H9 (cell line): ENCODE measurements around the gene CEP55. TPM values are rescaled to one million over a fixed set of nuclear protein-coding genes. Genes with fewer than 3 reads are reported as not detected.

ENCODE experiments used
- DNase-seq: peaks from one replicate; pipeline ENCODE4 v3.0.0-alpha.2; 2017
- H2AFZ ChIP-seq: one replicate; pipeline ENCODE4 v1.6.1; 2013; ENCODE audit warnings: mild to moderate bottlenecking, low read length, control low read depth, moderate library complexity
- H2AK5ac ChIP-seq: 2 replicates; pipeline ENCODE4 v1.6.1; 2013; ENCODE audit warnings: low read length, control low read depth, mixed read lengths; ENCODE audit not compliant: insufficient read length
- H2BK120ac ChIP-seq: one replicate; pipeline ENCODE4 v1.6.1; 2013; ENCODE audit warnings: low read depth, mild to moderate bottlenecking, low read length, control low read depth, inconsistent platforms; ENCODE audit not compliant: poor library complexity, severe bottlenecking
- H2BK12ac ChIP-seq: 2 replicates; pipeline ENCODE4 v1.6.1; 2013; ENCODE audit warnings: low read length, control low read depth, mixed read lengths, low read depth; ENCODE audit not compliant: insufficient read length
- H2BK15ac ChIP-seq: 2 replicates; pipeline ENCODE4 v1.6.1; 2013; ENCODE audit warnings: low read depth, low read length, control low read depth
- H2BK20ac ChIP-seq: one replicate; pipeline ENCODE4 v1.6.1; 2013; ENCODE audit warnings: low read depth, mild to moderate bottlenecking, low read length, control low read depth, inconsistent platforms; ENCODE audit not compliant: poor library complexity, severe bottlenecking
- H2BK5ac ChIP-seq: 2 replicates; pipeline ENCODE4 v1.6.1; 2013; ENCODE audit warnings: low read length, control low read depth, mixed read lengths; ENCODE audit not compliant: insufficient read length
- H3K14ac ChIP-seq: 2 replicates; pipeline ENCODE4 v1.6.1; 2013; ENCODE audit warnings: low read length, control low read depth; ENCODE audit not compliant: insufficient read depth
- H3K18ac ChIP-seq: 2 replicates; pipeline ENCODE4 v1.6.1; 2013; ENCODE audit warnings: low read depth, mild to moderate bottlenecking, mixed read lengths, low read length, control low read depth; ENCODE audit not compliant: insufficient read length
- H3K23ac ChIP-seq: 2 replicates; pipeline ENCODE4 v1.6.1; 2013; ENCODE audit warnings: low read length, control low read depth, mixed read lengths, low read depth; ENCODE audit not compliant: insufficient read length
- H3K23me2 ChIP-seq: 2 replicates; pipeline ENCODE4 v1.6.1; 2013; ENCODE audit warnings: low read depth, mild to moderate bottlenecking, mixed read lengths, low read length, control low read depth; ENCODE audit not compliant: insufficient read length, poor library complexity, severe bottlenecking
- H3K27ac ChIP-seq: 2 replicates; pipeline ENCODE4 v1.5.1; 2013; ENCODE audit warnings: low read length, control low read depth, mixed read lengths, low read depth; ENCODE audit not compliant: insufficient read length
- H3K27me3 ChIP-seq: 2 replicates; pipeline ENCODE4 v1.6.1; 2013; ENCODE audit warnings: low read length, control low read depth, inconsistent platforms; ENCODE audit not compliant: insufficient read depth
- H3K4ac ChIP-seq: 2 replicates; pipeline ENCODE4 v1.6.1; 2013; ENCODE audit warnings: low read depth, mild to moderate bottlenecking, control low read depth, inconsistent platforms, low read length, moderate library complexity
- H3K4me1 ChIP-seq: 2 replicates; pipeline ENCODE4 v1.6.1; 2013; ENCODE audit warnings: low read length, control low read depth, inconsistent platforms; ENCODE audit not compliant: insufficient read depth
- H3K4me2 ChIP-seq: 2 replicates; pipeline ENCODE4 v1.6.1; 2013; ENCODE audit warnings: low read length, control low read depth, mixed read lengths; ENCODE audit not compliant: insufficient read length, insufficient read depth
- H3K56ac ChIP-seq: 2 replicates; pipeline ENCODE4 v1.6.1; 2013; ENCODE audit warnings: low read depth, mild to moderate bottlenecking, mixed read lengths, low read length, control low read depth; ENCODE audit not compliant: insufficient read length
- H3K79me1 ChIP-seq: 2 replicates; pipeline ENCODE4 v1.6.1; 2013; ENCODE audit warnings: low read depth, mild to moderate bottlenecking, moderate library complexity, low read length, control low read depth, inconsistent platforms; ENCODE audit not compliant: insufficient read depth, poor library complexity, severe bottlenecking
- H3K79me2 ChIP-seq: 2 replicates; pipeline ENCODE4 v1.6.1; 2013; ENCODE audit warnings: low read length, control low read depth, inconsistent platforms; ENCODE audit not compliant: insufficient read depth
- H3K9ac ChIP-seq: 2 replicates; pipeline ENCODE4 v1.6.1; 2013; ENCODE audit warnings: low read length, control low read depth, mixed read lengths; ENCODE audit not compliant: insufficient read length; ENCODE audit errors: extremely low read depth
- H3K9me3 ChIP-seq: one replicate; pipeline ENCODE4 v1.6.1; 2013; ENCODE audit warnings: low read depth, low read length, inconsistent platforms; ENCODE audit not compliant: control insufficient read depth
- H3T11ph ChIP-seq: one replicate; pipeline ENCODE4 v1.6.1; 2013; ENCODE audit warnings: mild to moderate bottlenecking, low read length, control low read depth, inconsistent platforms
- H4K20me1 ChIP-seq: one replicate; pipeline ENCODE4 v1.6.1; 2013; ENCODE audit not compliant: control insufficient read depth, insufficient read length, insufficient read depth
- H4K5ac ChIP-seq: 2 replicates; pipeline ENCODE4 v1.6.1; 2013; ENCODE audit warnings: low read depth, mild to moderate bottlenecking, mixed read lengths, low read length, control low read depth; ENCODE audit not compliant: insufficient read length
- H4K8ac ChIP-seq: replicated peaks from 2 replicates; pipeline ENCODE4 v1.6.1; 2013; ENCODE audit warnings: low read length, control low read depth, mixed read lengths, low read depth; ENCODE audit not compliant: insufficient read length
- H4K91ac ChIP-seq: 2 replicates; pipeline ENCODE4 v1.6.1; 2013; ENCODE audit warnings: low read depth, mild to moderate bottlenecking, moderate library complexity, mixed read lengths, low read length, control low read depth; ENCODE audit not compliant: insufficient read length
- H3K27ac Mint-ChIP-seq, 3 experiments: 2 replicates in 2 of 3; 3 replicates in 1 of 3; pipeline ENCODE4 v1.8.0; 2020 to 2021; ENCODE audit warnings: mixed read lengths in 3 of 3, mild to moderate bottlenecking in 1 of 3, moderate library complexity in 1 of 3
- H3K27me3 Mint-ChIP-seq: 2 replicates; pipeline ENCODE4 v1.8.0; 2021; ENCODE audit warnings: low read depth, mild to moderate bottlenecking, moderate library complexity, mixed read lengths
- H3K36me3 Mint-ChIP-seq, 3 experiments: 2 replicates in 2 of 3; 3 replicates in 1 of 3; pipeline ENCODE4 v1.8.0; 2020 to 2021; ENCODE audit warnings: low read depth in 3 of 3, mixed read lengths in 3 of 3; ENCODE audit not compliant: insufficient read depth in 1 of 3
- H3K4me1 Mint-ChIP-seq, 2 experiments: 2 replicates each; pipeline ENCODE4 v1.8.0; 2020; ENCODE audit warnings: mixed read lengths in 2 of 2
- H3K4me3 Mint-ChIP-seq, 2 experiments: 2 replicates in 1 of 2; 3 replicates in 1 of 2; pipeline ENCODE4 v1.8.0; 2020 to 2021; ENCODE audit warnings: mild to moderate bottlenecking in 2 of 2, mixed read lengths in 2 of 2, moderate library complexity in 1 of 2
- H3K9me3 Mint-ChIP-seq, 2 experiments: 2 replicates in 1 of 2; 3 replicates in 1 of 2; pipeline ENCODE4 v1.8.0; 2020; ENCODE audit warnings: mild to moderate bottlenecking in 2 of 2, mixed read lengths in 2 of 2, moderate library complexity in 1 of 2
- WGBS: extraction: QIAGEN DNeasy Blood & Tissue Kit; methylation state at CpG from one replicate; pipeline ENCODE4 v1.1.7; 2013; ENCODE audit warnings: missing lambda C conversion rate, low lambda C conversion rate, mixed read lengths; ENCODE audit not compliant: insufficient read length; ENCODE audit errors: extremely low coverage; 5-methylcytosine and 5-hydroxymethylcytosine counted together
- total RNA-seq: library from RNA; stranded (reverse); gene quantifications from 2 replicates; pipeline ENCODE4 v1.2.1, GENCODE V29; 2021
- TF ChIP-seq, protein P1 (sequence below): fragments of 200-600 bp; sonication (generic); conservative IDR thresholded peaks from 3 replicates; pipeline ENCODE4 v1.8.0; 2021; ENCODE audit warnings: antibody characterized with exemption, mild to moderate bottlenecking

The CEP55 gene
- total RNA-seq, 1 experiment from 2014 or later: 17.8 TPM

DNA sequence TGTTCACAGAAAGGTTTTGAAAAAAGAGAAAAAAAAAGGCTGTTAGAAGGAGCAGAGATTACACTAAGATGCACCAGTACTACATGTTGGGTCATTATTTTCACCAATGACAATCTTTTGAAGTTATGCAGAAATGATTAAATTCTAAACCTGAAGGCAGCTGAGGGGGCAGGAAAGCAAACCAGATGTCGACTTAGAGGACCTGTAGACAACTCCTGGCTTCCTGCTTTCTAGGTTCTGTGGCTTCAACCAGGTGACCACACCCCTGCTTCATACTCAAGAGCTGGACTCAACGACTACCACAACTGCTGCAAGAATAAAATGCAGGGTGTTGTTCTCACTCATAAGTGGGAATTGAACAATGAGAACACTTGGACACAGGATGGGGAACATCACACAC is 44.3 kb upstream of the CEP55 start:
- no peak for DNase-seq

More for the DNA sequence above, 44.3 kb upstream of the CEP55 start:
- no peaks in the 10 kb centered on the region; the same call in 1 of the 2 replicates for H3K27me3 Mint-ChIP-seq
- H2BK120ac ChIP-seq: no peak overlapping the region
- H2BK5ac ChIP-seq: no peak overlapping the region
- no peaks in the 10 kb centered on the region for H3K79me1 ChIP-seq
- no CpG with 5 or more reads among the region's 2 CpGs for WGBS
- H3K4me3 Mint-ChIP-seq: no peak overlapping the region
- H3K27ac ChIP-seq: no peak overlapping the region
- H2BK15ac ChIP-seq: no peak overlapping the region
- H2BK20ac ChIP-seq: no peak overlapping the region
- H4K5ac ChIP-seq: no peak overlapping the region
- H3K18ac ChIP-seq: no peak overlapping the region
- no peaks in the 10 kb centered on the region for H3K79me2 ChIP-seq
- no peak overlapping the region for H3K23ac ChIP-seq
- no peak overlapping the region for H3T11ph ChIP-seq
- no peak overlapping the region for H4K8ac ChIP-seq
- no peak overlapping the region for H4K91ac ChIP-seq
- no peak overlapping the region for H3K27ac Mint-ChIP-seq
- H3K4me2 ChIP-seq: no peak overlapping the region
- no peaks in the 10 kb centered on the region for H3K9me3 Mint-ChIP-seq
- no peak overlapping the region for H2AK5ac ChIP-seq
- no peaks in the 10 kb centered on the region for H4K20me1 ChIP-seq
- H3K27me3 ChIP-seq: no peaks in the 10 kb centered on the region
- no peak overlapping the region for H3K9ac ChIP-seq
- TF ChIP-seq, protein P1, sequence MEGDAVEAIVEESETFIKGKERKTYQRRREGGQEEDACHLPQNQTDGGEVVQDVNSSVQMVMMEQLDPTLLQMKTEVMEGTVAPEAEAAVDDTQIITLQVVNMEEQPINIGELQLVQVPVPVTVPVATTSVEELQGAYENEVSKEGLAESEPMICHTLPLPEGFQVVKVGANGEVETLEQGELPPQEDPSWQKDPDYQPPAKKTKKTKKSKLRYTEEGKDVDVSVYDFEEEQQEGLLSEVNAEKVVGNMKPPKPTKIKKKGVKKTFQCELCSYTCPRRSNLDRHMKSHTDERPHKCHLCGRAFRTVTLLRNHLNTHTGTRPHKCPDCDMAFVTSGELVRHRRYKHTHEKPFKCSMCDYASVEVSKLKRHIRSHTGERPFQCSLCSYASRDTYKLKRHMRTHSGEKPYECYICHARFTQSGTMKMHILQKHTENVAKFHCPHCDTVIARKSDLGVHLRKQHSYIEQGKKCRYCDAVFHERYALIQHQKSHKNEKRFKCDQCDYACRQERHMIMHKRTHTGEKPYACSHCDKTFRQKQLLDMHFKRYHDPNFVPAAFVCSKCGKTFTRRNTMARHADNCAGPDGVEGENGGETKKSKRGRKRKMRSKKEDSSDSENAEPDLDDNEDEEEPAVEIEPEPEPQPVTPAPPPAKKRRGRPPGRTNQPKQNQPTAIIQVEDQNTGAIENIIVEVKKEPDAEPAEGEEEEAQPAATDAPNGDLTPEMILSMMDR: no peak
- no peaks in the 10 kb centered on the region for H3K4me1 ChIP-seq
- no peaks in the 10 kb centered on the region for H3K9me3 ChIP-seq
- H2AFZ ChIP-seq: no peak overlapping the region
- H3K14ac ChIP-seq: no peak overlapping the region
- H2BK12ac ChIP-seq: no peak overlapping the region
- peaks cover 20 to 23% of the 10 kb centered on the region in 2 experiments for H3K4me1 Mint-ChIP-seq
- no peak overlapping the region for H3K4ac ChIP-seq
- no peaks in the 10 kb centered on the region for H3K36me3 Mint-ChIP-seq
- no peak overlapping the region for H3K56ac ChIP-seq
- no peaks in the 10 kb centered on the region for H3K23me2 ChIP-seq
